A204.1 (cell line): Measurements from ENCODE around the gene RRP1B.

ENCODE experiments used
- FAIRE-seq: peaks from 2 replicates; lab custom pipeline; 2012; peaks lifted over from hg19 to GRCh38; lab: Jason Lieb, UNC

The RRP1B gene

GRCh38 chr21:43726686-43727518, 67.5 kb downstream of the RRP1B start:
- no peak for FAIRE-seq

GRCh38 chr21:43727519-43728153, 68.3 kb downstream of the RRP1B start:
- FAIRE-seq, result no peak

- no peak for FAIRE-seq
Observed at GRCh38 chr21:43728154-43728466, 68.8 kb downstream of the RRP1B start.

- FAIRE-seq, result no peak
Observed at GRCh38 chr21:43728467-43729390, 69.4 kb downstream of the RRP1B start.

GRCh38 chr21:43731476-43731875, 72.1 kb downstream of the RRP1B start:
- FAIRE-seq, result no peak

- no peak for FAIRE-seq
Observed at GRCh38 chr21:43731891-43732711, 72.7 kb downstream of the RRP1B start.

GRCh38 chr21:43733060-43733459, 73.7 kb downstream of the RRP1B start:
- no peak for FAIRE-seq

- no peak for FAIRE-seq
Observed at GRCh38 chr21:43733529-43734071, 74.2 kb downstream of the RRP1B start.

GRCh38 chr21:43734131-43734927, 75.0 kb downstream of the RRP1B start:
- FAIRE-seq, result no peak

GRCh38 chr21:43734928-43735229, 75.5 kb downstream of the RRP1B start:
- FAIRE-seq, result no peak

GRCh38 chr21:43735236-43736091, 76.1 kb downstream of the RRP1B start:
- no peak for FAIRE-seq

GRCh38 chr21:43736224-43736883, 77.0 kb downstream of the RRP1B start:
- FAIRE-seq, result no peak

GRCh38 chr21:43737158-43737950, 78.0 kb downstream of the RRP1B start:
- FAIRE-seq, result no peak

- FAIRE-seq, result no peak
Observed at GRCh38 chr21:43739621-43740435, 80.5 kb downstream of the RRP1B start.

GRCh38 chr21:43740497-43741156, 81.3 kb downstream of the RRP1B start:
- FAIRE-seq, result no peak

GRCh38 chr21:43741423-43742096, 82.2 kb downstream of the RRP1B start:
- FAIRE-seq, result no peak

GRCh38 chr21:43743947-43744346, 84.6 kb downstream of the RRP1B start:
- no peak for FAIRE-seq
